IPS DF 4.7 (cell line): ENCODE results near the gene SMIM20.

Experiments used
- DNase-seq: peaks from one replicate; pipeline ENCODE4 v3.0.0-alpha.2; 2013; ENCODE audit warnings: low spot score; ENCODE audit errors: extremely low read depth

SMIM20 gene

DNA sequence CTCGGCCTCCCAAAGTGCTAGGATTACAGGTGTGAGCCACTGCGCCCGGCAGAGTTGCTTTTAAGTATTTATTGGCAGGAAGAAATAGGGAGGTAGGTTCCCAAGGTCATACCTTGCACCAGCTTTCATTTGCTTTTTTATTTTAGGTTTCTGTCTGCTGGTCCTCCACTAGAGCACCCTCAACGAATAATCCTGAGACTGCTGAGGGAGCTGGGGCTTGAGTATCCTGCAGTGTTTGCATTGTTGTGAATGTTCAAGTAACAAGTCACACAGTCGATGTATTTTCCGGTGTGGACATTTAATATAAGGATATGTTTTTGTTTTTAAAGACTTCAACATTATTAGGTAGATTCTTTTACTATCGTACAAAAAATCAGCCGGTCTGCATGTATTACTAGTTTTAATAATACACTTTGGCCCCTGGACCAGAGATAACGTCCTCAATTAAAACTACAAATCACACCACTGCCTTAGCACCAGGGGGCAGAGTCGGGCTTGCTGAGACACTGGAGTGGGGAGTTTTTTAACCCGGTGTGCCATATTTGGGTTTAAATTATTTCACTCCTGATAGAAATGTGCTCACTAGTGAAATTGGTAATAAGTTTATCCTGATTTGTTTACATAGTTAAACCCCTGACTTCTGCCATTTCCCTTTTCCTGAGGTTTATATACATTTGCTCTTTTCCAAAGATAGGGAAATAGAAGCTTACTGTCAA lies 11.6 kb downstream of the SMIM20 start:
- DNase-seq: no peak

DNA sequence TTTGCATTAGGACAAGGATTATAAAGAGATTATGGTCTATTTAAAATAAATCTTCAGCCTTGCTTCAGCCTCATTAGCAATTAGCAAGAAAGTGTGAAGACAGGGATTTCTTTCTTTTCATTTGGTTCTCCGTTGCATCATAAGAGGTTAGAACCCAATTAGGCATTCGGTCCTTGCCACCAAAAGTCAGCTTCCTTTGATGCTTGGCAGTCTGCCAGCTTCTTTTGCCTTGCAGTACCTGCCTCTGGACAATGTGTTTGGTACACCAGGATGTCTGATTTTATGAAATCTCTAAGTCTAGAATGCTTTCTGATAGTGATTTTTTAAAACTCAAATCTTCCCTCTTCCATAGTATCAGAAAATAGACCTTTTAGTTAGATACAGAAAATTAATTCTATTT lies 12.4 kb downstream of the SMIM20 start:
- DNase-seq: no peak

DNA sequence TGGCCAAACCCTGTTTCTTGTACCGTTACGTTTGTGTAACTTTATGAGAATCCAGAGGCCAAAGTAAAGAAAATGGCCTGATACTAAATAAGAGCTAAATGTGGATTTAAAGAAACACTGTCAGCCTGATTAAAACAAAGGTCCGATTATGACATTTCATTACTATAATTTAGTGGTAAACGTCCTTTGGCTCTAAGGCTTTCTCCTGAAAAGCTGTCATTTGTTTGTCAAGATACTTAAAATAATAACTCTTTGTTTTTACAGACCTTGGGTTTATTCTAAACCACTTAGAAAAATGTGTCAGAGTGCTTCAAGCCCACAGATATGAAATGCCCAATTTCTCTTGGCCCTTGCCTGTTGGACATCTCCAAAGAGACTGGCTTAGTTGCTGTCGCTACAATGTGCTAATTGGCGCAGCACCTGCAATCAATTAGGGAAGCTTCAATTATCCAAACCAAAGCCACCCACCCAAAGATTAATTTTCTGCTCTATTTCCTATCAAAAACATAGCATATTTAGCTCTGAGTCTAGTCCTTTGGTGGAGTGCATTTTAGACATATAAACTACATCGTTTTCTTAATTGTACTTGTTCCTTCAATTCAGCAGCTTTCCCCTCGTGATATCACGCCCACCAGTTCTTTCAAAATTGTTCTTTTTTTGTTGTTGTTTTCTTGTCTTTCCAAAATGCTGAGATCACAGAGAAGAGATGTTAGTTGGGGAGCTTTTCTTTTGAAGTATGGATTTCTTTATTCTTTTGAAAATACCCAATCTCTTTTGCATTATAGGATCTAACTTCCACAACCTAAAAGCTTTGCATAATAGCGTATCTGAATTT lies 13.6 kb downstream of the SMIM20 start:
- DNase-seq: no peak

DNA sequence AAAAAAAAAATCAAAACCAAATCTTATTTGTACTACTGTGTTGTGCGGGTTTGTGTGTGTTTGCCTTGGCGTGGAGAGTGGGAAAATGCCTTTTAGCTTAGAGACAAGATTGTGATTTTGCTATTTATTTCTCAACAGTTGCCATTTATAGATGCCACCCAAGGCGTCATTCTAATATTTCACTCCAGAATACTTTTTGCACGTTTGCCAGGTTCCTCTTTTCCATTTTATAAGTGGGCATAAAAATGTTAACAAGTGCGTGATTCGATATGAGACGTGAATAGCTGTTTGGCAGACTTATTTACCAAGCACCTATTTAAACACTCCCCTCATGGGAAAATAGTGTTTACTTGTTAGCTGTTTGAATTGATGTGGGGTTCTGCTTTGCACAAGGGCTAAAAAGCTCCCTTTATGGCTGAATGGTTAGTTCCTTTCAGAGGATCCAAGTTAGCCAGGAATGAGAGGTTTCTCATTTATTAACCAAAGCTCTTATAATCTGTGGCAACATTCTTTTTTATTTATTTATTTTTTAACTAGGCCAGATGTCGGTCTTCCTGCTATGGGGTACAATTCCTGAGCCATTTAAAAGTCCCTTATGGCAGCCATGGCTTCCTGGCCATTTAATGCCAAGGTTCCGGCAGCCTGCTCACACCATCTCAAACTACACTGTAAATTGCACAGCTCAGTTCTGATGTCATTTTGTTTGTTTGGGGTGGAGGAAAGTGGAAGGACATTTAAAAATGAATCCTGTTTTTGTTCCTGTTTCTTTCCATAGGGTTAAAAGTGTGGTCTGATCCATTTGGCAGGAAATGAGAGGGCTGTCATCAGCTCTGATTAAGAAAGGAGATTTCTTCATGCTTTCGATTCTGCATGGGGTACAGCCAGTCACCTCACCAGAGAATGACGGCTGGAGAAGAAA lies 14.6 kb downstream of the SMIM20 start:
- DNase-seq: no peak

DNA sequence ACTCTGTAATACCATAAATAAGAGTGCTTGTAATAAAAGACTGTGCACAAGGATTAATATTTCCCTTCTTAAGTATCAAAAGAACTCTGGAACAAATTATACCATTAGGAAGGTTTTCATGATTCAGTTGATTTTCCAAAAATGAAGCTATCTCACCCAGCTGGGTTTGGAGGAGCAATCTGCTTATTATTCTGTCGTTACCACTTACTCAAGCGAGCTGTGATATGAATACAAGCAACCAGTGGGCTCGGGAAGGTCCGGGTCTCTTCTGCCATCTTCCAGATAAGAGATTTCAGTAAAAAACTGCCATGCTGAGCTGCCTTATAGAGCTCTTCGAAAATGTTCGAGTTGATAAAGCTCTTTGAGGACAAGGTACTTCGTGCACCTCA lies 15.3 kb downstream of the SMIM20 start:
- DNase-seq: no peak

DNA sequence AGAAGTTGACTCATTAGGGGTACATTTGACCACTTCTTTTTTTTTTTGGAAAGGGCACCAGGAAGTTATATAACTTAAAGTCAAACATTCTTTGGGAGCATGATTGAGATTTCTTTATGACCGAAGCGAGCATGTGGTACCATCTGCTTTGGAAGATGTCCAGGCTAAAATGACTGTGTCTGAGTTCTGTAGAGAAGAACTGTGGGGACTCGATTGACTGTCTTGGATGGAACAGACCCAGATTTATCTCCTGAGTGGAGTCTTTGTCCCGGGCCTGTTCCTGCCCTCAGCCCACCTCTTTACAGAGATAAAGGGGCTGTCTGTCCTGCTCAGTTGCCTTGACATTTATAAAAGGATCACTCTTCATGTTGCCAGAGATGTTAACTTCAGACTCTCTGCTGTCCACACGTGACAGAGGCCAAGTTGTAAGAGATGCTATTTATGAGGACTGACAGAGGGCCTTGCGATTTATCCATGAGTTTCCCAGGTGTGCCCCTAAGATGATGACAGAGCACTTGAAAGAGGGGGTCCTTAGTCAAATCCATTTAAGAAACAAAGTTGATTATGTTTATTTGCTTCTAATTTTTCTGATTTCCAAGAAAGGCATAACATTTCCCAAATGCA lies 16.8 kb downstream of the SMIM20 start:
- no peak for DNase-seq

DNA sequence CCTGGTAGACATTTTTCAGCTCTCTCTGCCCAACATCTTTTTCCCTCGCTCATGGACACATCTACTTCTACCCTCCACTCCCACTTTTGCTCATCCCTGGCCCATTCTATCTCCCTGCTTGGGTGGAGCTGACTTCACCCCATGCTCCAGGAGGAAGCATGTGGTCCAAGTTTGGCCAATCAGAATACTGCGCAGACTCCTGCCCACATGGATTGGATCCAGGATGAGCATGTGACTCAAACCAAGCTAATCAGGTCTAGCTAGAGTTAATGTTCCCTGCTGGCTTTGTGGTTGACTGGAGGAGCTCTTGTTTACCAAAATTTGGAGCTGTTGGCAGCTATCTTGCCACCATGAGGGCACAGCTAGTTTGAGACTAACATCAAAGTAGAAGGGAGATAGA lies 22.7 kb downstream of the SMIM20 start:
- no peak for DNase-seq

DNA sequence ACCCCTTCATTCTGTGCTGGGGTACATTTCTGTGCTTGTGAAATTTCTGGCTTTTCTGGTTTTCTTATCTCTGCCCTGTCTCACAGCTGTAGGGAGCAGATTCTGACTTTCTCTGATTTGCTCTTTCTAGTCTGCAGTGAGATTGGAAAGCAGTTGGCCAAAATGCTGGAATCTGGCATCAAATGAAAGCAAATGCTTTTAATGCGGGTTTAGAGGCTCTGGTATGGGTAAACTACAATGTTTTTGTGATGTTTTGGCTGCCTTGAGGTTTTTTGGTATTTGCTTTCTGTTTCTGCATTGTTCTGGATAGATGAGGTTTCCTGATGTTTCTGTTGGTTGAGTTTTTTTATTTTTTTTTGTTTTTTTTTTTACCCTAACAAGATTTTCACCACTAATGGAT lies 23.8 kb downstream of the SMIM20 start:
- DNase-seq: no peak

DNA sequence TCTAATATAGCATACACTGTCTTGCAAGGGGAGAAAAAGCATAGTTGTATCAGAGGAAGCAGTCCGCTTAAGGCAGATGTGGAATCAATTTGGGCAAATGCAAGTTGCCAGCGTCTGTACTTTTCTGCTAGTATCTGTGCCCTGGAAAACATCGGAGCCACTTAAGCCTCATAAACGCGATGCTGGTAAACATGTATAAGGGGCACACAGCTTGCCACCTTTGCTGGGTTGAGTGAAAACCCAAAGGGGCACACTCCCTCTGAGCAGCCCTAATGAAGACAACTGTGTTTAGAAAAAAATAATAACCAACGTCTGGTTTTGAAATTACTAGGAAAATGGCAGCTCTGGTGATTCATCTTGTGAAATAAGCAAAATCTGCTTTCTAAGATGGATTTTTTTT lies 24.3 kb downstream of the SMIM20 start:
- no peak for DNase-seq

DNA sequence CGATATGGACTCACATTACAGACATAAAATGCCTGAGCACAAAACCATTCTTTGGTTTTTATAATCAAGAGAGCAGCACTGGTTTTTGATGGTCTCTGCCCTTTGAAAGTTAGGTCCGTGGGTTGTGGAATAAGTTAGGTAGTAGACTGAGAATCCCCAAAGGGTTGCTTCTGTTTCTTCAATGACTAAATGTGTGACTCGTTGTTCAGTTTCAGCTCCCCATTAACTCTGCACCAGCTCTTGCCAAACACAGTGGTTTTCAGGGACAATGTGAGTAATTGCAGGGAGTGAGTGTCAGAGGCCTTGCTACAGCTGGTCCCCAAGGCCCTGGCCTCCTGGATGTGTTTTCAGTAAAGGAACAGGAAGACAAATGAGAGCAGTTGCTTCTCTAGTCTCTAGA lies 24.8 kb downstream of the SMIM20 start:
- no peak for DNase-seq

DNA sequence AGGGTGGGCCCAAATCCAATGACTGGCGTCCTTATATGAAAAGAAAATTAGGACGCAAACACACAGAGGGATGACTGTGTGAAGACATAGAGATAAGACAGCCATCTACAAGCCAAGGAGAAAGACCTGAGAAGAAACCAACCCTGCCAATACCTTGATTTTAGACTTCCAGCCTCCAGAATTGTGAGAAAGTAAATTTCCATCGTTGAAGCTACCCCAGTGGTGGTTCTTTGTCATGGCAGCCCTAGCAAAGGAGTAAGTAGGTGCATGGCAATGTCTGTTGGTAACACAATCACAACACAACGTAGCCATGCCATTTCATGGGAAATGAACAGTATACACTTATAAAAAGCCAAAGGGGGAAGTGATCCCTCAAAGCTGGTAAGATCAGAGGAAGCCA lies 25.3 kb downstream of the SMIM20 start:
- no peak for DNase-seq

DNA sequence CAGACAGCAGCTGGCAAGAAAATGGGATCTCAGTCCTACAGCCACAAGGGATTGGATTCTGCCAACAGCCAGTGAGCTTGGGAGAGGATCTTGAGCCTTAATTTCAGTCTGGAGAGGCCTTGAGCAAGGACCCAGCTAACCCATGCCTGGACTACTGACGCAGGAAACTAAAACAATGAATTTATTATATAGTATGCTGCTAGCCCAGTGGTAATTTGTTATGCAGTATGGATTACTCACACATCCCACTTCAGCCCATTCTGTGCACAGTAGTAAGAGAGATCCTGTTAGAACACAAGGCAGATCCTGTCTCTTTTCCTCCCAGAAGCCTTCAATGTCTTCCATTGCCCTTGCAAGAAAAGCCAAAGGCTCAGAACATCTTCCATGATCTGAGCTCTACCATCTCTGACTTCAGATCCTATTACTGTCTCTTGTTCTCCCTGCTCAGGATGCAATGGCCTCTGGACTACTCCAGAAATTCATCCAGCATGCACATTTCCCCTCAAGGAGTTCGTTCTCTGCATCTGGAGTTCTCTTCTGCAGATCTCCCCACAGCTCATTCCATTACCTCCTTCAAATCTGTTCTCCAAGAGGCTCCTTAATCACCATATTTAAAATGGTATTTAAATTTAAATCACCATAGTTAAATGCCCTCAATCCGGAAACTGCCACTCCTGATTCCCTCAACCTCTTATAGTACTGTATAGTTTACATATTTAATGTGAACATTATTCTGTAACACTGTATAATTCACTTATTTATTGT lies 27.6 kb downstream of the SMIM20 start:
- no peak for DNase-seq

DNA sequence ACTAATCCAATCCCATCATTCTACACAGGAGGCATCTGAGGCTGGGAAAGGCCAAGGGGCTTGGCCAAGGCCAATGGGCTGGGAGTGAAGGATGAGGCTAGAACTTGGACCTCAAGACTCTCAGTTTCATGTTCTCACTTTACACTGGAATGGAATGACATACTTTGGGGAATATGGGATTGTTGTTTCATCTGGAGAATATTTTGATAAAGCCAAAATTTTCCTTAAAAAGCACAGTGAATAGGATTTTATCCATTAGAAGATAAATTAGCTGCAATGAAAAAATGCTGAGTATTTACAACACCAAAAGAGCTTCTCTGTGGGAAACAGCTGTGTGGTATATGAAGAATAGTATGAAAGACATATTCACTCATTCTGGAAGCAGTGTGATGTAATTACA lies 29.3 kb downstream of the SMIM20 start:
- DNase-seq: no peak

DNA sequence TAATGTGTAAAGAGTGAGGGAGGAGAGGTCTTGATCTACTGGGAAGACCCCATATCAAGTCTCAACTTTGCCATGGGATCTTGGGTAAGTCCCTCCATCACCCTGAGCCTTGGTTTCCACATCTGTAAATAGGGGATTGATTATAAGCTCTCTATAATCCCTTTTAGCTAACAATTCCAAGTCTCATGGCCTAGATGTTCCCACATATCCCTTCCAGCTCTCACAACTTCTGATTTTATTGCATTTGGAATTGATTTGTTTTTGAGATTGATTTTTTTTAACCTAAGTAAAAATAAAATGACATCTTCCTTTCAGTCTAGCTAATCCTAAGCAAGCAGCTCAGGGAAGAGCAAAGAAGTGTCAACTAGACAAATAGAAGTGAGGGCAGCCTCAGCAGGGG lies 29.8 kb downstream of the SMIM20 start:
- no peak for DNase-seq

DNA sequence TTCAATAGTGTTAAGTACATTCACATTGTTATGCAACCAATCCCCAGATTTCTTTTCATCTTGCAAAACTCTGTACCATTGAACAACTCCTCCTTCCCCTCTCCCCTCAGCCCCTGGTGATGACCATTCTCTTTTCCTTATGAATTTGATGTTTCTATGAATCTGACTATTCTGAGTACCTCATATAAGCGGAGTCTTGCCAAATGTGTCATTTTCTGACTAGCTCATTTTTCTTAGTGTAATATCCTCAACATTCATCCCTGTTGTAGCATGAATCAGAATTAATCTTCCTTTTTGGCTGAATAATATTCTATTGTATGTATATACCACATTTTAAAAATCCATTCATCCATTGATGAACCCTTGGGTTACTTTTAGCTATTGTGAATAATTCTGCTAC lies 34.0 kb downstream of the SMIM20 start:
- no peak for DNase-seq

DNA sequence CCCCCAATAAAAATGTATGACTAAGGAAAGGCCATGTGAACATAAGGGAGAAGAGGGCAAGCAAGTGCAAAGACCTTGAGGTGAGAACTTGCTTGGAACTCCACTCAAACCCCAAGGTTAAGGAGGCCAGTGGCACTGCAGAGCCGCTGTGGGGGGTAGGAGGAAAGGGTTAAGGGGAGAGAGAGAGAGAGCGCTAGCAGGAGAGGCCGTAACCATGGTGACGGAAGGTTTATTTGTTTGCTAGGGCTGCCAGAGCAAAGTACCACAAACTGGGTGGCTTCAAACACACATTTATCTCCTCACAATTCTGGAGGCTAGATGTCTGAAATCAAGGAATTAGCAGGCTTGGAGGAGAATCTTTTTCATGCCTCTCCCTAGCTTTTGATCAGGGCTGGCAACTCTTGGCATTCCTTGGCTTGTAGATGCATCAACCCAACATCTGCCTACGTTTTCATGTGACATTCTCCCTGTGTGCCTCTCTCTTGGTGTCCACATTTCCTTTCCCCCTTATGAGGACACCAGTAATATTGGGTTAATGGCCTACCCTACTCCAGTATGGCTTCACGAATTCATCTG lies 35.2 kb downstream of the SMIM20 start:
- DNase-seq: no peak

DNA sequence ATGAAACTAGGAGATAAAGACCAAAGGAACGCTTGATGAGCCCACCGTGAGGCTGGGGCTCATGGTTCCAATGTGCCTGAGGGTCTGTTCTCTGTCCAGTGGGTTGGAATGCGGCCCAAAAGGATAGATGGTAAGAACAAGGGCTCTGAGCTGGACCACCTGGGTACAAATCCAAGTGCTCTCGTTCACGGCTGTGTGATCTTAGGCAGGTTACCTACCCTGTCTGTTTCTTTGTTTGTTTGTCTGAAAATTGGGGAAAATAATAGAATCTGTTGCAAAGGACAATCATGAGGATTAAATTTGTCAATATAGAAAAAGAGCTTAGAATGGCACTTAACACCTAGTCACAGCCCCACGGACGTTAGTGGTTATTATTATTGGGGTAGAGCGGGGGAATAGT lies 36.0 kb downstream of the SMIM20 start:
- DNase-seq: no peak

DNA sequence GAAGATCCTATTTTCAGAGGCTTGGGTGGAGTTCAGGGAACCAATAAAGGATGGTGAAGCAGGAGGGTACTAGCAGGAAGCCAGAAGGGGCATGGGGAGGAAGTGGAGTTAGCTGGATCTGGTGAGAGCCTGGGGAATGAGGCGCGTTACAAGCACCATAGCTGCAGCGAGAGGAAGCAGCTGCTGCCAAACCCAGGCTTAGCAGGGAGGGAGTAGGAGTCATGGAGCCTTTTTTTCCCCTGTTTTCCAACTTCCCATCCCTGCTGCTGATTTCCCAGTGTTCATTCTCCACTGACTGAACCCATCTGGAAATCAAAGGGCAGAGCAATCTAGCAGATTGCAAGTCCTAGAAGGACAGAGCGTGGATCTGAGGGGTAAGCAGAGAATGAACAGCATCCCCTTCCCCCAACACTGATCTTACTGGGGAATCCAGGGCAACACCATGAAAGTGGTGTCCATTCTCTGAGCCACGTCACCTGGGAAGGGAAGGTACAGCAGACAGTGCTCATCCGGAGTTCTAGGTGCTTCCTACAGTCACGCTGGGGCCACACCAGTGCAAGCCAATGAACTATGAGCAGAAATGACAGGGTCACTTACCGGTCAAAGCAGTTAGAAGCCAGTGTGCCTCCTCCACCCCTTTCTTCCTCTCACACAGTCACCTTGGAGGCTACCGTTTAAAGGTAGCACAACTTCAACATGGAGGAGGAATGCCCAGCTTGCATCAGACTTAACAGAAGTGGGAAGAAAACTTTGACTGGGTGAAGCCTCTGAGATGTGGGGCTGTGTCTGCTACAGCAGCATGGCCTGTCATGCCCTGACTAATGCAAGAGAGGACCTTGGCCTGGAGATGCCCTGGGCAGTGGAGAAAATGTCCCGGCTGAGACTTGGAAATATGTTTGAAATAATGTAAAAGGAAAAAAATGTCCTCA lies 36.7 kb downstream of the SMIM20 start:
- no peak for DNase-seq

DNA sequence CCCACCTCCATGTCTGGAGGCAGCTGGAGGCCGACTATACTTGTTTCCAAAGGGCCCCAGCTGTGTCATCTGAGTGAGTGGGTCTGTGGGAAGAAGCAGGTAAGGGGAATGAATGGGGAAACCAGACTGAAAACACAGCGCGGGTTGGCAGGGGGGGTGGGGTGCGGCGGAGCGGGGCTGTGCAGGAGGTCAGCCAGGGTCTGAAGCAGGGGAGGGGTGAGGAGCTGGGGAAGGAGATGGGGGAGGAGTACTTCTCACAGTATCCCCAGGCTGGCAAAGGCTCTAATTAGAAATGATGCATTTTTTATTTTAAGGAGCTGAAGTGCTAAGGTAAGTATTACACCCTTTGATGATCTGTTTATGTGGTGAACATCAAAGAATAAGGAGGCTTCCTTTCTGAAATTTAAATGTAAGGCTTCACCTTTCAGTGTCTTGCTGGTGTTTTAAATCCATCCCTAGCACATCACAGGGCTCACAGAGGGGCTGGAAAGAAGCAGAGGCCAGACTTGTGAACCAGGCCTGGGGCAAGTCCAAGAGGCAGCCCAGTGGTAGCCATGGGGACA lies 37.5 kb downstream of the SMIM20 start:
- no peak for DNase-seq
